H9 (cell line): ENCODE data around the gene MMAA. TPM values are rescaled to one million over a fixed set of nuclear protein-coding genes. Genes with fewer than 3 reads are reported as not detected.

Experiments
- DNase-seq: peaks from one replicate; pipeline ENCODE4 v3.0.0-alpha.2; 2017
- H2AFZ ChIP-seq: one replicate; pipeline ENCODE4 v1.6.1; 2013; ENCODE audit warnings: mild to moderate bottlenecking, low read length, control low read depth, moderate library complexity
- H2AK5ac ChIP-seq: 2 replicates; pipeline ENCODE4 v1.6.1; 2013; ENCODE audit warnings: low read length, control low read depth, mixed read lengths; ENCODE audit not compliant: insufficient read length
- H2BK120ac ChIP-seq: one replicate; pipeline ENCODE4 v1.6.1; 2013; ENCODE audit warnings: low read depth, mild to moderate bottlenecking, low read length, control low read depth, inconsistent platforms; ENCODE audit not compliant: poor library complexity, severe bottlenecking
- H2BK12ac ChIP-seq: 2 replicates; pipeline ENCODE4 v1.6.1; 2013; ENCODE audit warnings: low read length, control low read depth, mixed read lengths, low read depth; ENCODE audit not compliant: insufficient read length
- H2BK15ac ChIP-seq: 2 replicates; pipeline ENCODE4 v1.6.1; 2013; ENCODE audit warnings: low read depth, low read length, control low read depth
- H2BK20ac ChIP-seq: one replicate; pipeline ENCODE4 v1.6.1; 2013; ENCODE audit warnings: low read depth, mild to moderate bottlenecking, low read length, control low read depth, inconsistent platforms; ENCODE audit not compliant: poor library complexity, severe bottlenecking
- H2BK5ac ChIP-seq: 2 replicates; pipeline ENCODE4 v1.6.1; 2013; ENCODE audit warnings: low read length, control low read depth, mixed read lengths; ENCODE audit not compliant: insufficient read length
- H3K14ac ChIP-seq: 2 replicates; pipeline ENCODE4 v1.6.1; 2013; ENCODE audit warnings: low read length, control low read depth; ENCODE audit not compliant: insufficient read depth
- H3K18ac ChIP-seq: 2 replicates; pipeline ENCODE4 v1.6.1; 2013; ENCODE audit warnings: low read depth, mild to moderate bottlenecking, mixed read lengths, low read length, control low read depth; ENCODE audit not compliant: insufficient read length
- H3K23ac ChIP-seq: 2 replicates; pipeline ENCODE4 v1.6.1; 2013; ENCODE audit warnings: low read length, control low read depth, mixed read lengths, low read depth; ENCODE audit not compliant: insufficient read length
- H3K23me2 ChIP-seq: 2 replicates; pipeline ENCODE4 v1.6.1; 2013; ENCODE audit warnings: low read depth, mild to moderate bottlenecking, mixed read lengths, low read length, control low read depth; ENCODE audit not compliant: insufficient read length, poor library complexity, severe bottlenecking
- H3K27ac ChIP-seq: 2 replicates; pipeline ENCODE4 v1.5.1; 2013; ENCODE audit warnings: low read length, control low read depth, mixed read lengths, low read depth; ENCODE audit not compliant: insufficient read length
- H3K27me3 ChIP-seq: 2 replicates; pipeline ENCODE4 v1.6.1; 2013; ENCODE audit warnings: low read length, control low read depth, inconsistent platforms; ENCODE audit not compliant: insufficient read depth
- H3K4ac ChIP-seq: 2 replicates; pipeline ENCODE4 v1.6.1; 2013; ENCODE audit warnings: low read depth, mild to moderate bottlenecking, control low read depth, inconsistent platforms, low read length, moderate library complexity
- H3K4me1 ChIP-seq: 2 replicates; pipeline ENCODE4 v1.6.1; 2013; ENCODE audit warnings: low read length, control low read depth, inconsistent platforms; ENCODE audit not compliant: insufficient read depth
- H3K4me2 ChIP-seq: 2 replicates; pipeline ENCODE4 v1.6.1; 2013; ENCODE audit warnings: low read length, control low read depth, mixed read lengths; ENCODE audit not compliant: insufficient read length, insufficient read depth
- H3K56ac ChIP-seq: 2 replicates; pipeline ENCODE4 v1.6.1; 2013; ENCODE audit warnings: low read depth, mild to moderate bottlenecking, mixed read lengths, low read length, control low read depth; ENCODE audit not compliant: insufficient read length
- H3K79me1 ChIP-seq: 2 replicates; pipeline ENCODE4 v1.6.1; 2013; ENCODE audit warnings: low read depth, mild to moderate bottlenecking, moderate library complexity, low read length, control low read depth, inconsistent platforms; ENCODE audit not compliant: insufficient read depth, poor library complexity, severe bottlenecking
- H3K79me2 ChIP-seq: 2 replicates; pipeline ENCODE4 v1.6.1; 2013; ENCODE audit warnings: low read length, control low read depth, inconsistent platforms; ENCODE audit not compliant: insufficient read depth
- H3K9ac ChIP-seq: 2 replicates; pipeline ENCODE4 v1.6.1; 2013; ENCODE audit warnings: low read length, control low read depth, mixed read lengths; ENCODE audit not compliant: insufficient read length; ENCODE audit errors: extremely low read depth
- H3K9me3 ChIP-seq: one replicate; pipeline ENCODE4 v1.6.1; 2013; ENCODE audit warnings: low read depth, low read length, inconsistent platforms; ENCODE audit not compliant: control insufficient read depth
- H3T11ph ChIP-seq: one replicate; pipeline ENCODE4 v1.6.1; 2013; ENCODE audit warnings: mild to moderate bottlenecking, low read length, control low read depth, inconsistent platforms
- H4K20me1 ChIP-seq: one replicate; pipeline ENCODE4 v1.6.1; 2013; ENCODE audit not compliant: control insufficient read depth, insufficient read length, insufficient read depth
- H4K5ac ChIP-seq: 2 replicates; pipeline ENCODE4 v1.6.1; 2013; ENCODE audit warnings: low read depth, mild to moderate bottlenecking, mixed read lengths, low read length, control low read depth; ENCODE audit not compliant: insufficient read length
- H4K8ac ChIP-seq: replicated peaks from 2 replicates; pipeline ENCODE4 v1.6.1; 2013; ENCODE audit warnings: low read length, control low read depth, mixed read lengths, low read depth; ENCODE audit not compliant: insufficient read length
- H4K91ac ChIP-seq: 2 replicates; pipeline ENCODE4 v1.6.1; 2013; ENCODE audit warnings: low read depth, mild to moderate bottlenecking, moderate library complexity, mixed read lengths, low read length, control low read depth; ENCODE audit not compliant: insufficient read length
- H3K27ac Mint-ChIP-seq, 3 experiments: 2 replicates in 2 of 3; 3 replicates in 1 of 3; pipeline ENCODE4 v1.8.0; 2020 to 2021; ENCODE audit warnings: mixed read lengths in 3 of 3, mild to moderate bottlenecking in 1 of 3, moderate library complexity in 1 of 3
- H3K27me3 Mint-ChIP-seq: 2 replicates; pipeline ENCODE4 v1.8.0; 2021; ENCODE audit warnings: low read depth, mild to moderate bottlenecking, moderate library complexity, mixed read lengths
- H3K36me3 Mint-ChIP-seq, 3 experiments: 2 replicates in 2 of 3; 3 replicates in 1 of 3; pipeline ENCODE4 v1.8.0; 2020 to 2021; ENCODE audit warnings: low read depth in 3 of 3, mixed read lengths in 3 of 3; ENCODE audit not compliant: insufficient read depth in 1 of 3
- H3K4me1 Mint-ChIP-seq, 2 experiments: 2 replicates each; pipeline ENCODE4 v1.8.0; 2020; ENCODE audit warnings: mixed read lengths in 2 of 2
- H3K4me3 Mint-ChIP-seq, 2 experiments: 2 replicates in 1 of 2; 3 replicates in 1 of 2; pipeline ENCODE4 v1.8.0; 2020 to 2021; ENCODE audit warnings: mild to moderate bottlenecking in 2 of 2, mixed read lengths in 2 of 2, moderate library complexity in 1 of 2
- H3K9me3 Mint-ChIP-seq, 2 experiments: 2 replicates in 1 of 2; 3 replicates in 1 of 2; pipeline ENCODE4 v1.8.0; 2020; ENCODE audit warnings: mild to moderate bottlenecking in 2 of 2, mixed read lengths in 2 of 2, moderate library complexity in 1 of 2
- WGBS: extraction: QIAGEN DNeasy Blood & Tissue Kit; methylation state at CpG from one replicate; pipeline ENCODE4 v1.1.7; 2013; ENCODE audit warnings: missing lambda C conversion rate, low lambda C conversion rate, mixed read lengths; ENCODE audit not compliant: insufficient read length; ENCODE audit errors: extremely low coverage; 5-methylcytosine and 5-hydroxymethylcytosine counted together
- total RNA-seq: library from RNA; stranded (reverse); gene quantifications from 2 replicates; pipeline ENCODE4 v1.2.1, GENCODE V29; 2021
- TF ChIP-seq, protein P1 (sequence below): fragments of 200-600 bp; sonication (generic); conservative IDR thresholded peaks from 3 replicates; pipeline ENCODE4 v1.8.0; 2021; ENCODE audit warnings: antibody characterized with exemption, mild to moderate bottlenecking

The MMAA gene
- total RNA-seq, 1 experiment from 2014 or later: 3.0 TPM

DNA sequence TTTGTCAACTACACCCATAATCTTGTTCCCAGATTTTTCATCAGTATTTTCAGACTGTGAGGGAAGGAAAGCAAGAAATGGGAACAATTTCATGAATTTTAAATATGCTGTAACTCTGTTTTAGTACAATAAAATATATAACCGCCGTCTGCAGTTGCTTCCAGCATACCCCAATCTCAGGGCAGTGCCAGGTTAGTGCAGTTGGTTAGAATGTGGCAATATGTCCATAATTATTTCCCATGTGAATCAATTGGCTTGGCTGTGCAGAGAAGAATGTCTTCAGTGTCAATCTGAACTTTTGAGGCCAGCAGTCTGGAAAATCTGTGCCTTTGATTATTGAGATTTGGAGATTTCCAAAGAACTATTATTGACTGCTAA, 5.0 kb upstream of the MMAA start:
- H3K9ac ChIP-seq: no peak overlapping the region
- H3K14ac ChIP-seq: no peak overlapping the region
- TF ChIP-seq, protein P1, sequence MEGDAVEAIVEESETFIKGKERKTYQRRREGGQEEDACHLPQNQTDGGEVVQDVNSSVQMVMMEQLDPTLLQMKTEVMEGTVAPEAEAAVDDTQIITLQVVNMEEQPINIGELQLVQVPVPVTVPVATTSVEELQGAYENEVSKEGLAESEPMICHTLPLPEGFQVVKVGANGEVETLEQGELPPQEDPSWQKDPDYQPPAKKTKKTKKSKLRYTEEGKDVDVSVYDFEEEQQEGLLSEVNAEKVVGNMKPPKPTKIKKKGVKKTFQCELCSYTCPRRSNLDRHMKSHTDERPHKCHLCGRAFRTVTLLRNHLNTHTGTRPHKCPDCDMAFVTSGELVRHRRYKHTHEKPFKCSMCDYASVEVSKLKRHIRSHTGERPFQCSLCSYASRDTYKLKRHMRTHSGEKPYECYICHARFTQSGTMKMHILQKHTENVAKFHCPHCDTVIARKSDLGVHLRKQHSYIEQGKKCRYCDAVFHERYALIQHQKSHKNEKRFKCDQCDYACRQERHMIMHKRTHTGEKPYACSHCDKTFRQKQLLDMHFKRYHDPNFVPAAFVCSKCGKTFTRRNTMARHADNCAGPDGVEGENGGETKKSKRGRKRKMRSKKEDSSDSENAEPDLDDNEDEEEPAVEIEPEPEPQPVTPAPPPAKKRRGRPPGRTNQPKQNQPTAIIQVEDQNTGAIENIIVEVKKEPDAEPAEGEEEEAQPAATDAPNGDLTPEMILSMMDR: no peak
- Mint-ChIP-seq H3K27ac (no peak overlapping the region), H3K36me3 (no peaks in the 10 kb centered on the region; a peak in 1 of 7 replicates), H3K9me3 (no peaks in the 10 kb centered on the region), H3K4me1 (peaks cover 14 to 17% of the 10 kb centered on the region in 2 experiments), H3K4me3 (no peak overlapping the region), H3K27me3 (no peaks in the 10 kb centered on the region)
- no peak overlapping the region for H2BK15ac ChIP-seq
- no peaks in the 10 kb centered on the region for H3K4me1 ChIP-seq
- H2BK5ac ChIP-seq: no peak overlapping the region
- no peak overlapping the region for H2AK5ac ChIP-seq
- H3K27me3 ChIP-seq: no peaks in the 10 kb centered on the region
- no peak overlapping the region for H3K27ac ChIP-seq
- no peak for DNase-seq
- H3K9me3 ChIP-seq: no peaks in the 10 kb centered on the region
- H3K79me1 ChIP-seq: no peaks in the 10 kb centered on the region
- no peak overlapping the region for H2BK120ac ChIP-seq
- no peak overlapping the region for H4K91ac ChIP-seq
- no peak overlapping the region for H4K5ac ChIP-seq
- no peak overlapping the region for H3K4me2 ChIP-seq
- no peak overlapping the region for H2BK20ac ChIP-seq
- no peaks in the 10 kb centered on the region for H4K20me1 ChIP-seq
- H3K18ac ChIP-seq: no peak overlapping the region
- whole genome bisulfite sequencing: no CpG with 5 or more reads among the region's 2 CpGs
- no peak overlapping the region for H4K8ac ChIP-seq
- H2BK12ac ChIP-seq: no peak overlapping the region
- H3K23me2 ChIP-seq: peaks cover 5% of the 10 kb centered on the region
- no peaks in the 10 kb centered on the region for H3K79me2 ChIP-seq
- H2AFZ ChIP-seq: no peak overlapping the region
- no peak overlapping the region for H3K4ac ChIP-seq
- no peak overlapping the region for H3T11ph ChIP-seq
- H3K23ac ChIP-seq: no peak overlapping the region
- H3K56ac ChIP-seq: no peak overlapping the region
